ENCODE measurements around the gene NDUFS2.
"Not testable (repeated sequence)": the region's sequence is repeated elsewhere in the genome, so short reads cannot be mapped to it uniquely, and the experiment has no call there.

The NDUFS2 gene

GRCh38 chr1:161251579-161251978 is 49.4 kb downstream of the NDUFS2 start:
- TF ChIP-seq CTCF (IDR thresholded peaks at IDR 0.05; ENCODE audit: insufficient read depth, low read length, poor library complexity, severe bottlenecking), result no peak
- no peak for DNase-seq (ENCODE audit: extremely low read depth, insufficient read length)
- Histone ChIP-seq H3K4me3 (replicated peaks; ENCODE audit: low read depth, low read length) (no peak overlapping the region), H3K36me3 (ENCODE audit: control insufficient read depth, insufficient read depth, low read length) (no peaks in the 10 kb centered on the region), H3K27me3 (replicated peaks; ENCODE audit: control insufficient read depth, insufficient read depth, low read length) (no peaks in the 10 kb centered on the region)

GRCh38 chr1:161255302-161255701 is 53.1 kb downstream of the NDUFS2 start:
- not testable (repeated sequence) for H3K4me3 ChIP-seq (replicated peaks; ENCODE audit: low read depth, low read length); H3K36me3 ChIP-seq (ENCODE audit: control insufficient read depth, insufficient read depth, low read length); DNase-seq (ENCODE audit: extremely low read depth, insufficient read length); H3K27me3 ChIP-seq (replicated peaks; ENCODE audit: control insufficient read depth, insufficient read depth, low read length)

GRCh38 chr1:161255955-161256520 is 53.9 kb downstream of the NDUFS2 start:
- not testable (repeated sequence) for H3K36me3 ChIP-seq (ENCODE audit: control insufficient read depth, insufficient read depth, low read length); H3K27me3 ChIP-seq (replicated peaks; ENCODE audit: control insufficient read depth, insufficient read depth, low read length); DNase-seq (ENCODE audit: extremely low read depth, insufficient read length); H3K4me3 ChIP-seq (replicated peaks; ENCODE audit: low read depth, low read length)

DNA sequence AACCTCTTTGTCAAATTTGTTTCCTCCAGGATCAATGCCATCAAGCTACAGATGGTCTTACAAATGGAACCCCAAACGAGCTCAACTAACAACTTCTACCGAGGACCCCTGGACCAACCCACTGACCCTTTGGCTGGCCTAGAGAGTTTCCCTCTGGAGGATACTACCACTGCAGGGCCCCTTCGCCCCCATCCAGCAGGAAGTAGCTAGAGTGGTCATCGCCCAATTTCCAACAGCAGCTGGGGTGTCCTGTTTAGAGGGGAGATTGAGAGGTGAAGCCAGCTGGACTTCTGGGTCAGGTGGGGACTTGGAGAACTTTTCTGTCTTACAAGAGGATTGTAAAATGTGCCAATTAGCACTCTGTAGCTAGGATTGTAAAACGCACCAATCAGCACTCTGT is 54.9 kb downstream of the NDUFS2 start:
- H3K27me3 ChIP-seq (replicated peaks; ENCODE audit: control insufficient read depth, insufficient read depth, low read length); DNase-seq (ENCODE audit: extremely low read depth, insufficient read length); H3K4me3 ChIP-seq (replicated peaks; ENCODE audit: low read depth, low read length); H3K36me3 ChIP-seq (ENCODE audit: control insufficient read depth, insufficient read depth, low read length): not testable (repeated sequence)

GRCh38 chr1:161258439-161259344 is 56.5 kb downstream of the NDUFS2 start, which contains the start of gene PCP4L1:
TSS of gene PCP4L1 (plus strand) at chr1:161258745. CDS start at chr1:161258975, 230 bp downstream.
- no peaks in the 10 kb centered on the region for H3K36me3 ChIP-seq (ENCODE audit: control insufficient read depth, insufficient read depth, low read length)
- peaks cover 2% of the 10 kb centered on the region for H3K27me3 ChIP-seq (replicated peaks; ENCODE audit: control insufficient read depth, insufficient read depth, low read length)
- peak within 1 kb of the TSS; percentile 55 for H3K4me3 ChIP-seq (replicated peaks; ENCODE audit: low read depth, low read length)
- no peak for TF ChIP-seq CTCF (IDR thresholded peaks at IDR 0.05; ENCODE audit: insufficient read depth, low read length, poor library complexity, severe bottlenecking)
- peak; percentile 71 for DNase-seq (ENCODE audit: extremely low read depth, insufficient read length)

- H3K27me3 ChIP-seq (replicated peaks; ENCODE audit: control insufficient read depth, insufficient read depth, low read length), result peaks cover 2% of the 10 kb centered on the region
- H3K36me3 ChIP-seq (ENCODE audit: control insufficient read depth, insufficient read depth, low read length), result no peaks in the 10 kb centered on the region
- no peak overlapping the region for H3K4me3 ChIP-seq (replicated peaks; ENCODE audit: low read depth, low read length)
- no peak for DNase-seq (ENCODE audit: extremely low read depth, insufficient read length)
- no peak for TF ChIP-seq CTCF (IDR thresholded peaks at IDR 0.05; ENCODE audit: insufficient read depth, low read length, poor library complexity, severe bottlenecking)
These were observed 57.2 kb downstream of the NDUFS2 start for GRCh38 chr1:161259345-161259702.

GRCh38 chr1:161259765-161260164 is 57.6 kb downstream of the NDUFS2 start:
- Histone ChIP-seq H3K4me3 (replicated peaks; ENCODE audit: low read depth, low read length) (no peak overlapping the region), H3K36me3 (ENCODE audit: control insufficient read depth, insufficient read depth, low read length) (no peaks in the 10 kb centered on the region), H3K27me3 (replicated peaks; ENCODE audit: control insufficient read depth, insufficient read depth, low read length) (peaks cover 2% of the 10 kb centered on the region)
- no peak for TF ChIP-seq CTCF (IDR thresholded peaks at IDR 0.05; ENCODE audit: insufficient read depth, low read length, poor library complexity, severe bottlenecking)
- no peak for DNase-seq (ENCODE audit: extremely low read depth, insufficient read length)

All from GM06990 (cell line).